ENCODE data around the gene PHLDA1.
"Not testable (repeated sequence)": the region's sequence is repeated elsewhere in the genome, so short reads cannot be mapped to it uniquely, and the experiment has no call there.

PHLDA1 gene

GRCh38 chr12:75984577-75985182 is 46.9 kb downstream of the PHLDA1 start:
- DNase-seq, result no peak

GRCh38 chr12:75983851-75984250 is 47.7 kb downstream of the PHLDA1 start:
- not testable (repeated sequence) for DNase-seq

- DNase-seq, result no peak
Measured at GRCh38 chr12:75982979-75983660, 48.5 kb downstream of the PHLDA1 start.

GRCh38 chr12:75982169-75982564 is 49.4 kb downstream of the PHLDA1 start:
- no peak for DNase-seq

- DNase-seq, result no peak
Measured at GRCh38 chr12:75981247-75982168, 50.1 kb downstream of the PHLDA1 start.

- no peak for DNase-seq
Measured at GRCh38 chr12:75979181-75979580, 52.4 kb downstream of the PHLDA1 start.

GRCh38 chr12:75978677-75979076 is 52.9 kb downstream of the PHLDA1 start:
- no peak for DNase-seq

- peak; percentile 54 to 59 for DNase-seq
Measured at GRCh38 chr12:75977952-75978671, 53.5 kb downstream of the PHLDA1 start.

GRCh38 chr12:75977590-75977951 is 54.0 kb downstream of the PHLDA1 start:
- no peak for DNase-seq

GRCh38 chr12:75976913-75977312 is 54.7 kb downstream of the PHLDA1 start:
- DNase-seq, result no peak

GRCh38 chr12:75976113-75976512 is 55.5 kb downstream of the PHLDA1 start:
- DNase-seq, result no peak

- no peak for DNase-seq
Measured at GRCh38 chr12:75975702-75976101, 55.9 kb downstream of the PHLDA1 start.
